Endothelial cell of umbilical vein (primary cell): Measurements from ENCODE around the gene TRPM3. TPM values are rescaled to one million over a fixed set of nuclear protein-coding genes. Genes with fewer than 3 reads are reported as not detected.

Experiments used
- BruUV-seq: library from RNA; stranded (reverse); fragments of 400-500 nt; replicated peaks from 2 replicates; lab custom pipeline; 2021; lab: Mats Ljungman, UMichigan
- CTCF ChIA-PET: fragments of 300-600, 350-600 bp; sonication (Branson Sonifier 250); formaldehyde crosslinking; loops from one replicate; lab custom pipeline; 2021; ENCODE audit warnings: antibody characterized with exemption, inconsistent platforms; lab: Charles Lee
- POLR2A ChIA-PET: fragments of 300-600, 350-600 bp; sonication (Branson Sonifier 250); formaldehyde crosslinking; loops from one replicate; lab custom pipeline; 2021; ENCODE audit warnings: antibody characterized with exemption, inconsistent platforms; lab: Charles Lee
- DNase-seq: peaks from one replicate; pipeline ENCODE4 v3.0.0-alpha.2; 2011; ENCODE audit warnings: low read depth, low spot score
- FAIRE-seq: peaks from 2 replicates; lab custom pipeline; 2011; peaks lifted over from hg19 to GRCh38; lab: Jason Lieb, UNC
- H2AFZ ChIP-seq: 2 replicates; pipeline ENCODE4 v1.6.0; 2012; ENCODE audit warnings: low read depth, low read length, control low read depth, inconsistent platforms
- H3K27ac ChIP-seq: 2 replicates; pipeline ENCODE4 v1.5.1; 2011; ENCODE audit warnings: low read depth, mild to moderate bottlenecking, control low read depth, low read length, moderate library complexity; ENCODE audit not compliant: insufficient read depth
- H3K27me3 ChIP-seq, 2 experiments: 2 replicates each; pipeline versions ENCODE4 v1.6.0 to v1.6.1; 2011; ENCODE audit warnings: low read length in 2 of 2, mixed read lengths in 1 of 2; ENCODE audit not compliant: control insufficient read depth in 2 of 2, insufficient read depth in 2 of 2
- H3K36me3 ChIP-seq, 2 experiments: 2 replicates in 1 of 2; 3 replicates in 1 of 2; pipeline ENCODE4 v1.5.1; 2011; ENCODE audit warnings: low read length in 2 of 2, mild to moderate bottlenecking in 1 of 2, moderate library complexity in 1 of 2; ENCODE audit not compliant: control insufficient read depth in 2 of 2, insufficient read depth in 2 of 2; ENCODE audit errors: extremely low read depth in 1 of 2
- H3K4me1 ChIP-seq: 3 replicates; pipeline ENCODE4 v1.5.1; 2011; ENCODE audit warnings: mild to moderate bottlenecking, low read length; ENCODE audit not compliant: control insufficient read depth, insufficient read depth; ENCODE audit errors: extremely low read depth
- H3K4me2 ChIP-seq: 2 replicates; pipeline ENCODE4 v1.6.1; 2011; ENCODE audit warnings: low read length, control low read depth, mixed read lengths; ENCODE audit not compliant: insufficient read depth
- H3K4me3 ChIP-seq, 3 experiments: fragments of 200-600 bp in 1 of 3; sonication (generic), shearing (Covaris generic) in 1 of 3; replicated peaks in 1 of 3; 2 replicates each; pipeline ENCODE4 v1.5.1; 2011 to 2016; ENCODE audit warnings: control low read depth in 3 of 3, low read length in 3 of 3, mild to moderate bottlenecking in 2 of 3, inconsistent platforms in 1 of 3, low read depth in 1 of 3, moderate library complexity in 1 of 3; ENCODE audit not compliant: insufficient read depth in 1 of 3
- H3K79me2 ChIP-seq: 2 replicates; pipeline ENCODE4 v1.6.0; 2012; ENCODE audit warnings: low read length, inconsistent platforms; ENCODE audit not compliant: control insufficient read depth, insufficient read depth
- H3K9ac ChIP-seq: replicated peaks from 2 replicates; pipeline ENCODE3; 2011; ENCODE audit warnings: low read length, control low read depth; ENCODE audit not compliant: insufficient read depth; ENCODE audit errors: extremely low read depth
- H3K9me1 ChIP-seq: replicated peaks from 3 replicates; pipeline ENCODE4 v1.6.0; 2011; ENCODE audit warnings: mild to moderate bottlenecking, low read length; ENCODE audit not compliant: control insufficient read depth, insufficient read depth; ENCODE audit errors: extremely low read depth
- H3K9me3 ChIP-seq: replicated peaks from 2 replicates; pipeline ENCODE4 v1.5.1; 2012; ENCODE audit warnings: low read length, inconsistent platforms; ENCODE audit not compliant: control insufficient read depth, insufficient read depth
- H4K20me1 ChIP-seq: replicated peaks from 2 replicates; pipeline ENCODE3; 2011; ENCODE audit warnings: mild to moderate bottlenecking, low read length; ENCODE audit not compliant: control insufficient read depth, insufficient read depth; ENCODE audit errors: extremely low read depth
- FOS ChIP-seq: IDR thresholded peaks from 2 replicates; pipeline ENCODE4 v1.6.1; 2011; ENCODE audit warnings: mild to moderate bottlenecking, low read length, moderate library complexity, borderline replicate concordance; ENCODE audit not compliant: insufficient read depth
- GATA2 ChIP-seq: IDR thresholded peaks from 2 replicates; pipeline ENCODE4 v1.7.0; 2011; ENCODE audit warnings: low read depth, mild to moderate bottlenecking, moderate library complexity, mixed read lengths, low read length; ENCODE audit not compliant: insufficient read length, insufficient read depth
- MYC ChIP-seq: IDR thresholded peaks from one replicate; pipeline ENCODE4 v1.6.1; 2011; ENCODE audit warnings: mild to moderate bottlenecking, low read depth, low read length
- POLR2A ChIP-seq: IDR thresholded peaks from 2 replicates; pipeline ENCODE4 v1.6.1; 2012; ENCODE audit warnings: low read depth, mild to moderate bottlenecking, control low read depth, low read length
- POLR2AphosphoS5 ChIP-seq: IDR thresholded peaks from 2 replicates; pipeline ENCODE4 v1.6.1; 2012; ENCODE audit warnings: low read depth, mild to moderate bottlenecking, control low read depth, low read length, moderate library complexity; ENCODE audit not compliant: insufficient read depth
- dilution Hi-C: fragments of 300-500 bp; cut with MboI; formaldehyde crosslinking; loops from one replicate; pipeline ENCODE4 v1.15.0; 2019; ENCODE audit warnings: low sequenced_read_pairs; ENCODE audit not compliant: extremely low pct_ligation_motif_present
- intact Hi-C: fragments of 100-400 bp; cut with micrococcal nuclease; formaldehyde crosslinking; loops from one replicate; pipeline ENCODE4 v1.10.0; 2022
- polyA plus RNA-seq, 4 experiments: library from polyadenylated mRNA; depleted of rRNA in 3 of 4; stranded (reverse) in 3 of 4; unstranded in 1 of 4; fragments of >200 nt; gene quantifications; 2 replicates each; pipeline versions ENCODE4 v1.2.1 to v1.2.3, GENCODE V29; 2011 to 2012; ENCODE audit warnings: missing spikeins in 1 of 4
- total RNA-seq: library from RNA; stranded (reverse); gene quantifications from 2 replicates; pipeline ENCODE4 v1.2.3, GENCODE V29; 2021
- TF ChIP-seq, protein P1 (sequence below), 2 donors: IDR thresholded peaks; 1 replicate in 1 of 2; 2 replicates in 1 of 2; pipeline ENCODE4 v1.5.1; 2011; ENCODE audit warnings: low read length in 2 of 2, mild to moderate bottlenecking in 2 of 2, moderate library complexity in 2 of 2, control low read depth in 1 of 2, inconsistent platforms in 1 of 2, low read depth in 1 of 2; ENCODE audit not compliant: insufficient read depth in 1 of 2; ENCODE audit errors: extremely low read depth in 1 of 2
- TF ChIP-seq, protein P2 (sequence below): IDR thresholded peaks from 2 replicates; pipeline ENCODE4 v1.6.1; 2011; ENCODE audit not compliant: insufficient read depth, insufficient read length

TRPM3 gene
- total and polyA plus RNA-seq, 2 donors (not counting 3 experiments of a cell fraction or from before 2014, with no cell fraction given) = 0.17 to 0.33 TPM

DNA sequence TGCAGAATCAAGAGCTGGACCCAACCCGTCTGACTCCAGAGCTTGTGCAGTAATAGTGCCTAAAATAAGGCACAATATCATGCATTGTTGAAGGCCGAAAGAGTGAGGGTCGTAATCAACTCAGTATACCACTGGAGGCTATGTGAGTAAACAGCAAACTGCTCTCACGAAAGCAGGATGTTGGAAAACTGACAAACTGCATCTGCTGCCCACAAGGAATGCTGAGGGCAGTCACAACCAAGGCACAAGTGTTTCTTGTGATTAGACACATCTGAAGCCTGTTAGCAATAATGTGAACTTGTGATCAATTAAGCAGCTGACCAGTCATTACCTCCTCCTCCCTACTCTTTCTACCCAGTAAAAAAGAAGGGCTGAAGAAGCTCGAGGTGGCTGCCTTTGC, 48.8 kb downstream of the TRPM3 start:
- Histone ChIP-seq H3K9ac (no peak overlapping the region), H3K4me3 (no peak overlapping the region), H3K36me3 (no peaks in the 10 kb centered on the region), H3K27ac (no peak overlapping the region), H3K9me3 (no peaks in the 10 kb centered on the region), H3K27me3 (no peaks in the 10 kb centered on the region), H3K4me1 (no peaks in the 10 kb centered on the region), H3K79me2 (no peaks in the 10 kb centered on the region), H3K4me2 (no peak overlapping the region), H3K9me1 (no peaks in the 10 kb centered on the region), H4K20me1 (no peaks in the 10 kb centered on the region), H2AFZ (no peak overlapping the region)
- intact Hi-C loops (loop anchor here (10.0 kb wide), 1 partner anchor 172 kb away; no protein-coding TSS in a partner anchor), dilution Hi-C loops (no loop called here)
- no TSS peak for BruUV-seq
- no peak for TF ChIP-seq MYC
- CTCF ChIA-PET = interaction anchor here (1.0 kb wide), 1 partner anchor 148 kb away, joined by 3 read pairs; no protein-coding TSS in a partner anchor
- POLR2A ChIA-PET = no interaction called here
- DNase-seq = no peak
- FAIRE-seq = no peak

DNA sequence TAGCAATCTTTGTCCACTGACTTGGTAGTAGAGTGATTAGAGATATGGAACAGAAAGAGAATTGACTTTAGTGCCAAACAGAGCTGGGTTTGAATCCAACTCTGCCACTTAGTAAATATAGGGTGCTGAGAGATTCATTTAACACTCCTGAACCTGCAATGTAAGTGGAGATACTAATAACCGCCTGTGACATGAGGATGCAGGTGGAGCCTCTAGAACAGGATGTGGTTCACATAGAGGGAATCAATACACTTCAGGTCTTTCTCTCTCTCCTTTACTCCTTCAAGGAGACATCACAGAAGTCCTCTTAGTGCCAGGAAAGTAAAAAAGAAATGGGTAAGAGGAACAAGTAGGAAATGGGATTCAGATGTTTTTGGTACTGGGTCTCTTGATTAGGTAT, 49.8 kb downstream of the TRPM3 start:
- H3K4me2 ChIP-seq = no peak overlapping the region
- no peaks in the 10 kb centered on the region for H3K9me3 ChIP-seq
- no TSS peak for BruUV-seq
- no peaks in the 10 kb centered on the region for H4K20me1 ChIP-seq
- TF ChIP-seq POLR2AphosphoS5 (no peak), FOS (no peak), MYC (no peak), POLR2A (no peak), GATA2 (no peak)
- TF ChIP-seq, protein P1, sequence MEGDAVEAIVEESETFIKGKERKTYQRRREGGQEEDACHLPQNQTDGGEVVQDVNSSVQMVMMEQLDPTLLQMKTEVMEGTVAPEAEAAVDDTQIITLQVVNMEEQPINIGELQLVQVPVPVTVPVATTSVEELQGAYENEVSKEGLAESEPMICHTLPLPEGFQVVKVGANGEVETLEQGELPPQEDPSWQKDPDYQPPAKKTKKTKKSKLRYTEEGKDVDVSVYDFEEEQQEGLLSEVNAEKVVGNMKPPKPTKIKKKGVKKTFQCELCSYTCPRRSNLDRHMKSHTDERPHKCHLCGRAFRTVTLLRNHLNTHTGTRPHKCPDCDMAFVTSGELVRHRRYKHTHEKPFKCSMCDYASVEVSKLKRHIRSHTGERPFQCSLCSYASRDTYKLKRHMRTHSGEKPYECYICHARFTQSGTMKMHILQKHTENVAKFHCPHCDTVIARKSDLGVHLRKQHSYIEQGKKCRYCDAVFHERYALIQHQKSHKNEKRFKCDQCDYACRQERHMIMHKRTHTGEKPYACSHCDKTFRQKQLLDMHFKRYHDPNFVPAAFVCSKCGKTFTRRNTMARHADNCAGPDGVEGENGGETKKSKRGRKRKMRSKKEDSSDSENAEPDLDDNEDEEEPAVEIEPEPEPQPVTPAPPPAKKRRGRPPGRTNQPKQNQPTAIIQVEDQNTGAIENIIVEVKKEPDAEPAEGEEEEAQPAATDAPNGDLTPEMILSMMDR (IDR thresholded peaks at IDR 0.05; ENCODE audit: extremely low read depth in 1 of 2, insufficient read depth in 1 of 2, low read depth in 1 of 2, low read length in 2 of 2) = no peak
- TF ChIP-seq, protein P2, sequence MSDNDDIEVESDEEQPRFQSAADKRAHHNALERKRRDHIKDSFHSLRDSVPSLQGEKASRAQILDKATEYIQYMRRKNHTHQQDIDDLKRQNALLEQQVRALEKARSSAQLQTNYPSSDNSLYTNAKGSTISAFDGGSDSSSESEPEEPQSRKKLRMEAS = no peak
- intact Hi-C loops (loop anchor here (10.0 kb wide), 1 partner anchor 173 kb away; no protein-coding TSS in a partner anchor), dilution Hi-C loops (no loop called here)
- H2AFZ ChIP-seq = no peak overlapping the region
- no peaks in the 10 kb centered on the region for H3K4me1 ChIP-seq
- no peak overlapping the region for H3K9ac ChIP-seq
- H3K9me1 ChIP-seq = no peaks in the 10 kb centered on the region
- ChIA-PET CTCF (no interaction called here), POLR2A (no interaction called here)
- no peaks in the 10 kb centered on the region for H3K79me2 ChIP-seq
- H3K27me3 ChIP-seq = no peaks in the 10 kb centered on the region
- no peaks in the 10 kb centered on the region for H3K36me3 ChIP-seq
- no peak overlapping the region for H3K4me3 ChIP-seq
- FAIRE-seq = no peak
- no peak for DNase-seq
- H3K27ac ChIP-seq = no peak overlapping the region
